HuH-7 (cell line): ENCODE measurements around the gene TSPAN14.
"Not testable (repeated sequence)": the region's sequence is repeated elsewhere in the genome, so short reads cannot be mapped to it uniquely, and the experiment has no call there.

Experiments used
- DNase-seq: peaks from one replicate; pipeline ENCODE4 v3.0.0; 2011; ENCODE audit warnings: low spot score

TSPAN14 gene

GRCh38 chr10:80453842-80454512, at the start of gene TSPAN14:
TSS of gene TSPAN14 (plus strand) at chr10:80454310. CDS start at chr10:80489234, 34,924 bp downstream.
- peak; percentile 65 for DNase-seq

- no peak for DNase-seq
Measured at GRCh38 chr10:80405035-80405434, 49.1 kb upstream of the TSPAN14 start.

- DNase-seq: no peak
Measured at GRCh38 chr10:80405626-80406025, 48.5 kb upstream of the TSPAN14 start.

- no peak for DNase-seq
Measured at GRCh38 chr10:80406204-80406603, 47.9 kb upstream of the TSPAN14 start.

- peak; percentile 56 for DNase-seq
Measured at GRCh38 chr10:80407812-80408241, 46.3 kb upstream of the TSPAN14 start.

GRCh38 chr10:80408242-80409101, 45.6 kb upstream of the TSPAN14 start, which contains the start of gene PRXL2A:
TSS of gene PRXL2A (plus strand) at chr10:80408551. CDS start at chr10:80420468, 11,917 bp downstream.
- DNase-seq: peak; percentile 88

GRCh38 chr10:80409121-80409520, 45.0 kb upstream of the TSPAN14 start:
- no peak for DNase-seq

GRCh38 chr10:80410122-80410521, 44.0 kb upstream of the TSPAN14 start:
- no peak for DNase-seq

- DNase-seq: no peak
Measured at GRCh38 chr10:80410578-80411145, 43.4 kb upstream of the TSPAN14 start.

GRCh38 chr10:80411267-80411668, 42.8 kb upstream of the TSPAN14 start:
- DNase-seq: no peak

- no peak for DNase-seq
Measured at GRCh38 chr10:80411681-80412220, 42.4 kb upstream of the TSPAN14 start.

- no peak for DNase-seq
Measured at GRCh38 chr10:80412486-80412885, 41.6 kb upstream of the TSPAN14 start.

- DNase-seq: no peak
Measured at GRCh38 chr10:80413271-80413996, 40.7 kb upstream of the TSPAN14 start.

GRCh38 chr10:80414142-80414895, 39.8 kb upstream of the TSPAN14 start:
- DNase-seq: no peak

GRCh38 chr10:80415734-80416478, 38.2 kb upstream of the TSPAN14 start:
- DNase-seq: no peak

GRCh38 chr10:80416479-80417098, 37.5 kb upstream of the TSPAN14 start:
- DNase-seq: no peak

GRCh38 chr10:80417256-80417655, 36.9 kb upstream of the TSPAN14 start:
- not testable (repeated sequence) for DNase-seq

- DNase-seq: no peak
Measured at GRCh38 chr10:80421050-80421706, 32.9 kb upstream of the TSPAN14 start.
